Right lobe of liver (tissue), 4 donors: ENCODE results near the gene NRP2.

Experiments used
- POLR2A ChIP-seq: fragments of 450-650 bp; IDR thresholded peaks from one replicate; pipeline ENCODE4 v1.6.1; 2017; ENCODE audit warnings: antibody characterized with exemption, mild to moderate bottlenecking
- TF ChIP-seq, protein P1 (sequence below), 4 donors: fragments of 200-600 bp in 3 of 4; fragments of 450-650 bp in 1 of 4; IDR thresholded peaks; one replicate each; pipeline versions ENCODE4 v1.5.1 to v1.8.0; 2016 to 2022; ENCODE audit warnings: antibody characterized with exemption in 4 of 4, mild to moderate bottlenecking in 2 of 4
- donor health status: DM: no; HTN: no; CAD: no.
- donor health status: DM: no; HTN: no; CAD: no.
- donor health status: DM: no; HTN: yes; CAD: no.

DNA sequence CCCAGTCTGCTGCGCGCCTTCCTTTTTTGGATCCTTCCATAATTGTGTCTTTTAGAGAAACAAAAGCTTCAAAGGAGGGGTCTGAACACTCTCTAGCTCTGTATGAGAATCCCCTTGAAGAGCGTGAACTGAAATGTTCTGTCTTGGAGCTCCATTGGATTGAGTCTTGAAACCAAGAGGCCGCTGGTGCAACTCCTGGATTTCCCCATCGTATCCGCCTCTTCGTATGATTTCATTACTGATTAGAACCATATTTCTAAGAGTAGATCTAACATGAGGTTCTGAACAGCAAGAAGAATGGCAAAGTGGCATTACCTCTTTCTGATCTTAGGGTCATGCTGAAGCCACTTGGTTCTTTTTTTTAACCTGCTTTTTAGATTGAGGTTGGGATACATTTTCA lies 31.4 kb upstream of the NRP2 start:
- no peak for TF ChIP-seq POLR2A
- TF ChIP-seq, protein P1, sequence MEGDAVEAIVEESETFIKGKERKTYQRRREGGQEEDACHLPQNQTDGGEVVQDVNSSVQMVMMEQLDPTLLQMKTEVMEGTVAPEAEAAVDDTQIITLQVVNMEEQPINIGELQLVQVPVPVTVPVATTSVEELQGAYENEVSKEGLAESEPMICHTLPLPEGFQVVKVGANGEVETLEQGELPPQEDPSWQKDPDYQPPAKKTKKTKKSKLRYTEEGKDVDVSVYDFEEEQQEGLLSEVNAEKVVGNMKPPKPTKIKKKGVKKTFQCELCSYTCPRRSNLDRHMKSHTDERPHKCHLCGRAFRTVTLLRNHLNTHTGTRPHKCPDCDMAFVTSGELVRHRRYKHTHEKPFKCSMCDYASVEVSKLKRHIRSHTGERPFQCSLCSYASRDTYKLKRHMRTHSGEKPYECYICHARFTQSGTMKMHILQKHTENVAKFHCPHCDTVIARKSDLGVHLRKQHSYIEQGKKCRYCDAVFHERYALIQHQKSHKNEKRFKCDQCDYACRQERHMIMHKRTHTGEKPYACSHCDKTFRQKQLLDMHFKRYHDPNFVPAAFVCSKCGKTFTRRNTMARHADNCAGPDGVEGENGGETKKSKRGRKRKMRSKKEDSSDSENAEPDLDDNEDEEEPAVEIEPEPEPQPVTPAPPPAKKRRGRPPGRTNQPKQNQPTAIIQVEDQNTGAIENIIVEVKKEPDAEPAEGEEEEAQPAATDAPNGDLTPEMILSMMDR (IDR thresholded peaks at IDR 0.05) = no peak
